Activated naive CD8-positive, alpha-beta T cell treated with anti-CD3 and anti-CD28 coated beads for 36 hours (primary cell): Measurements from ENCODE around the gene AMD1. TPM values are rescaled to one million over a fixed set of nuclear protein-coding genes. Genes with fewer than 3 reads are reported as not detected.
A peak's percentile ranks its signal among the peaks of the same experiment; 100 is the strongest.
"Not testable (repeated sequence)": the region's sequence is repeated elsewhere in the genome, so short reads cannot be mapped to it uniquely, and the experiment has no call there.

ENCODE experiments used
- DNase-seq: peaks from one replicate; pipeline ENCODE4 v3.0.0; 2021
- H3K27ac Mint-ChIP-seq: one replicate; pipeline ENCODE4 v1.8.0; 2022; ENCODE audit warnings: mild to moderate bottlenecking, moderate library complexity, mixed read lengths
- H3K27me3 Mint-ChIP-seq: one replicate; pipeline ENCODE4 v1.8.0; 2022; ENCODE audit warnings: mild to moderate bottlenecking, mixed read lengths
- H3K36me3 Mint-ChIP-seq: one replicate; pipeline ENCODE4 v1.8.0; 2021; ENCODE audit warnings: mild to moderate bottlenecking, mixed read lengths
- H3K4me1 Mint-ChIP-seq: one replicate; pipeline ENCODE4 v1.8.0; 2021; ENCODE audit warnings: mixed read lengths
- H3K4me3 Mint-ChIP-seq: one replicate; pipeline ENCODE4 v1.8.0; 2022; ENCODE audit warnings: mild to moderate bottlenecking, moderate library complexity, mixed read lengths
- H3K9me3 Mint-ChIP-seq: one replicate; pipeline ENCODE4 v1.8.0; 2022; ENCODE audit warnings: mixed read lengths
- total RNA-seq, 2 experiments: library from RNA; stranded (reverse); gene quantifications; one replicate each; pipeline ENCODE4 v1.2.3, GENCODE V29; 2021

The AMD1 gene
- total RNA-seq = 100 to 1,000 TPM; 113 to 117 TPM

DNA sequence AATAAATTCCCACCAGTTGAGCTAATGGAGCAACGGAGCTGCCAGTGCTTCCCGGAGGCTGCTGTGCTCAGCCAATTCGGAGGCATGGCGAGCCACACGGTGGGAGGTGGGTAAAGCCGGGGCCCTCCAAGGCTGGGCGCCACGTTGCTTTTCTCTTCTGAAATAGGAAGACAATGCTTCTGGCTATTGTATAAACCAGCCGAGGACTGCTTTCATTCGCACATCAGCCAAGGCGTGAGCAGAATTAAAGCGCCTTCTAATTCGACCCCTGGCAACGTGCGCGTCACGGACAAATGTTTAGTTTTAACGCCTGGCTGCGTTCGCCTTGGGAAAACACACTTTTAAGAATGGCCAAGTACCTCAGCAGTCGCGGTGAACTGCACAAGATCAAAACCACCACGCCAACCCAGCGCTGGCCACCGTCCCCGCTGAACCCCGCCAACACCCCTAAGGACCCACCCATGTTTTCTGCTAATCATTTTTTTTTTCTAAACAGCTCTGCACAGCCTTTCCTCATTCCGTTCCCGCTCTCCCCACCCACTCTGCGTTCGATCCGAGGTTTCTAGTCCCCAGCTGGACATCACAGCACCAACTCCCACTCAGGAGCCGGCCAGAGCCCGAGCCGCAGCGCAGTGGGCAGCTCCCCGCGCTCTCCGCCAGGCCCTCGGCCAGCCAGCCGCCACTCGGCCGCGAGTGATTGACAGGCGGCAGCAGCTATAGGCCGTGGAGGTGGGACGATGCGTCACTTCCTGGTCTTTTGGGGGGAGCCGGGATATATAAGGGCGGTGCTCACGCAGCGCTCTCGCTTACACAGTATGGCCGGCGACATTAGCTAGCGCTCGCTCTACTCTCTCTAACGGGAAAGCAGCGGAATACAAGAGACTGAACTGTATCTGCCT is at the start of gene AMD1:
Gene AMD1 (plus strand): TSS at position 805 of the 899 bp plus-strand sequence. CDS start 321 bp downstream, outside the sequence.
- Mint-ChIP-seq H3K36me3 (peaks cover 23% of the 10 kb centered on the region), H3K4me1 (peaks cover 22% of the 10 kb centered on the region), H3K27me3 (peaks cover 6% of the 10 kb centered on the region), H3K27ac (peak within 1 kb of the TSS; percentile 98), H3K9me3 (no peaks in the 10 kb centered on the region), H3K4me3 (peak within 1 kb of the TSS; percentile 96)
- peak; percentile 93 for DNase-seq

DNA sequence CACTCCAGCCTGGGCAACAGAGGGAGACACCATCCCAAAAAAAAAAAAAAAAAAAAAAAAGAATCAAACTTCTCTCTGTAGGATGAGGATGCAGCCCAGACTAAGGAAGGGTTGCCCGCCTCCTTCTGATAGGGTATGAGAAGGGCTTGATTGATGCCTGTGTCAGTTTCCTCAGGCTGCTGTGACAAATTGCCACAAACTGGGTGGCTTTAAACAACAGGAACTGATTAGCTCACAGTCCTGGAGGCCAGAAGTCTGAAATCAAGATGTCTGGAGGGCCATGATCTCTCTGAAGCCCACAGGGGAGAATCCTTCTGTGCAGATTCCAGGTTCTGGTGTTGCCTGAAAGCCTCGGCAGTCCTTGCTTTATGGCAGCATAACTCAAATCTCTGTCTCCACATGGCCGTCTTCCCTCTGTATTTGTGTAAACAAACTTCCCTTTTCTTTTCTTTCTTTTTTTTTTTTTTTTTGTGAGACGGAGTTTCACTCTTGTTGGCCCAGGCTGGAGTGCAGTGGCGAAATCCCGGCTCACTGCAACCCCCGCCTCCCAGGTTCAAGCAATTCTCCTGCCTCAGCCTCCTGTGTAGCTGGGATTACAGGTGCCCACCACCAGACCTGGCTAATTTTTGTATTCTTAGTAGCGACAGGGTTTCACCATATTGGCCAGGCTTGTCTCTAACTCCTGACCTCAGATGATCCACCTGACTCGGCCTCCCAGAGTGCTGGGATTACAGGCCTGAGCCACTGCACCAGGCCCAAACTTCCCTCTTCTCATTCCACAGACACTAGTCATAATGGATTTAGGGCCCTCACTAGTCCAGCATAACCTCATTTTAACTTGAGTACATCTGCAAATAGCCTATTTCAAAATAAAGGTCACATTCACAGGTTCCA is 48.1 kb upstream of the AMD1 start:
- Mint-ChIP-seq H3K4me1 (peaks cover 6% of the 10 kb centered on the region), H3K9me3 (no peaks in the 10 kb centered on the region), H3K27me3 (peaks cover 4% of the 10 kb centered on the region), H3K27ac (no peak overlapping the region), H3K4me3 (no peak overlapping the region), H3K36me3 (no peaks in the 10 kb centered on the region)
- DNase-seq = no peak

DNA sequence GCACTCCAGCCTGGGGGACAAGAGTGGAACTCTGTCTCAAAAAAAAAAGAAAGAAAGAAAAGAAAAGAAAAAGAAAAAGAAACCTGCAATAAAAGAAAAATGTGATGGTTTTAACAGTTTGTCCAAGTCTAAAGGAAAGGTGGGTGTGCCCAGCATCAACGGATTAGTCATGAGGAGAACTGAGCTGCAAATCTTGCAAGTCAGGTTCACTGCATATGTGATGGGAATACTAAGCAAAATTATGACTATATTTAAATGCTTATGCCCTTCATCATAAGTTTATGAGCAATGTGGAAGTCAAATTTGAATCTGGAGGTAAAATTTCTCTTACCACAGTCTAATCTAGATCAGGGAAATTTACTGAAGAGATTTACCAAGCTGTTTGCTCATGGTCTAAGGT is 46.2 kb upstream of the AMD1 start:
- Mint-ChIP-seq H3K9me3 (no peaks in the 10 kb centered on the region), H3K4me1 (no peaks in the 10 kb centered on the region), H3K4me3 (no peak overlapping the region), H3K36me3 (no peaks in the 10 kb centered on the region), H3K27ac (no peak overlapping the region), H3K27me3 (peaks cover 4% of the 10 kb centered on the region)
- DNase-seq = no peak

DNA sequence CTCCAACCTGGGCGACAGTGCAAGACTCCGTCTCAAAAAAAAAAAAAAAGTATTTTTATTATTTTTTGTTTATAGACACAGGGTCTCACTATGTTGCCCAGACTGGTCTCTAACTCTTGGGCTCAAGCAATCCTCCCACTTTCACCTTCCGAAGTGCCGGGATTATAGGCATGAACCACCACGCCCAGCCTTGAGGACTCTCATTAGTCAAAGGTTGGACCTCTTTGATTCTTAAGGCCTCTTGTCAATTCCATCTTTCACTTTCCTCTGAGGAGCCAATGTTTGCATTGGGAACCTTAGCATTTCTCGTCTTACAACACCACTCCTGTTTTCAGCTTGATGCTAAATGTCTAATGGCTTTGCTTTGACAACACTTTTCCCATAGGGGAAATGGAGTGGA is 43.2 kb upstream of the AMD1 start:
- no peak overlapping the region for H3K27ac Mint-ChIP-seq
- no peaks in the 10 kb centered on the region for H3K4me1 Mint-ChIP-seq
- no peak overlapping the region for H3K4me3 Mint-ChIP-seq
- H3K36me3 Mint-ChIP-seq = no peaks in the 10 kb centered on the region
- DNase-seq = no peak
- H3K27me3 Mint-ChIP-seq = no peaks in the 10 kb centered on the region
- no peaks in the 10 kb centered on the region for H3K9me3 Mint-ChIP-seq

DNA sequence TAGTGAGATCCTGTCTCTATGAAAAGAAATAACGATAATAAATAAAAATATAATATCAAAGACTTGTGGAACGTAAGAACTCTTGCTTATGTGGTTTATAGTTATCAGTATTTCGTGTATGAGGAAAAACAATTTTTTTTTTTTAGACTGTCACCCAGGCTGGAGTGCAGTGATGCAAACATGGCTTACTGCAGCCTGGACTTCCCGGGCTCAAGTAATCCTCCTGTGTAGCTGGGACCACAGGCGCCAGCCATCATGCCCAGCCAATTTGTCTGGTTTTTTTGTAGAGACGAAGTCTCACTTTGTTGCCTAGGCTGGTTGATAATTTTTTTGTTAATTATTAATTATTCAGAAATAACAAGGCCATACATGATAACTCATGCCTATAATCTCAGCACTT is 40.8 kb upstream of the AMD1 start:
- Mint-ChIP-seq H3K36me3 (no peaks in the 10 kb centered on the region), H3K4me1 (no peaks in the 10 kb centered on the region), H3K27ac (no peak overlapping the region), H3K27me3 (no peaks in the 10 kb centered on the region), H3K9me3 (no peaks in the 10 kb centered on the region), H3K4me3 (no peak overlapping the region)
- DNase-seq = no peak

DNA sequence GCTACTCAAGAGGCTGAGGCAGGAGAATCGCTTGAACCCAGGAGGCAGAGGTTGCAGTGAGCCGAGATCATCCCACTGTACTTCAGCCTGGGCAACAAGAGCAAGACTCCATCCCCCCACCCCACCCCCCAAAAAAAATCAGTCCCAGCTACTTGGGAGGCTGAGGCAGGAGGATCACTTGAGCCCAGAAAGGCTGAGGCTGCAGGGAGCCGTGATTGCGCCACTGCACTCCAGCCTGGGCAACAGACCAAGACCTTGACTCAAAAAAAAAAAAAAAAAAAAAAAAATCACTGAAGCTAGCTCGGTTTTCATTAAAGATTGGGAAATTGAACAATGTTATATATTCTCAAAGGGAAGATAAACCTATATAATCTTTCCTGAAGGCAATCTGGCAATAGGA is 38.8 kb upstream of the AMD1 start:
- H3K36me3 Mint-ChIP-seq, H3K4me1 Mint-ChIP-seq, H3K9me3 Mint-ChIP-seq, H3K27ac Mint-ChIP-seq, DNase-seq, H3K4me3 Mint-ChIP-seq, H3K27me3 Mint-ChIP-seq: not testable (repeated sequence)

DNA sequence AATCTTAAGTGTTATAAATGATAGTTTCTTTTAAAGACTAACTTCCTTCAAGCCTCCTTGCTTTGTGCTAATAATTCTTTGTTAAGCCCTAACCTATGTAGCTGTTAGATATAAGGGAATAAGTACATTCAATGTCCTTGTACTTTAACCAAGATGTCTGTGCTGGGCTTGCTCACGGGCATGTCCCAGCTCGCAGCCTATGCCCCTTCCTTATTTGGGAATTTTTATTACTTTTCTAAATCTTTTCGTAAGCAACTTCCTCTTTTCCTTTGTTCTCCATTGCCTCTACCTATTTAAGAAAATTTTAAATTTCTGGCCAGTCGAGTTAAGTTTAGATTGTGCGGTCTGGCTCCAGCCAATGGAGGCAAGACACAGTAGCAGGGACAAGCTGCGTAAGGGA is 33.3 kb upstream of the AMD1 start:
- Mint-ChIP-seq H3K27ac (no peak overlapping the region), H3K4me3 (no peak overlapping the region), H3K36me3 (no peaks in the 10 kb centered on the region), H3K4me1 (no peaks in the 10 kb centered on the region), H3K27me3 (no peaks in the 10 kb centered on the region), H3K9me3 (no peaks in the 10 kb centered on the region)
- DNase-seq = no peak

DNA sequence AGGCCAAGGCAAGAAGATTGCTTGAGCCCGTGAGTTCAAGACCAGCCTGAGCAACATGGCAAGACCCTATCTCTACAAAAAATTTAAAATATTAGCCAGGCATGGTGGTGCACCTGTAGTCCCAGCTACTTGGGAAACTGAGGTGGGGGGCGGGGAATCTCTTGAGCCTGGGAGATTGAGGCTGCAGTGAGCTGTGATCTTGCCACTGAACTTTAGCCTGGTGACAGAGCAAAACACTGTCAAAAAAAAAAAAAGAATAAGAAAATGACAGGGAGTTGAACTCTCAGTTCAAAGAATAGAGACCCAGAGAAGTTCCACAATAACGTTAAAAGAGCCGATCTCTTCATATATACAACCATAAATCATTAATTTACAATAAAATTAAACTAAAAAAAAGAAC is 24.8 kb upstream of the AMD1 start:
- no peak for DNase-seq
- Mint-ChIP-seq H3K27me3 (no peaks in the 10 kb centered on the region), H3K9me3 (no peaks in the 10 kb centered on the region), H3K27ac (no peak overlapping the region), H3K4me3 (no peak overlapping the region), H3K4me1 (no peaks in the 10 kb centered on the region), H3K36me3 (no peaks in the 10 kb centered on the region)

DNA sequence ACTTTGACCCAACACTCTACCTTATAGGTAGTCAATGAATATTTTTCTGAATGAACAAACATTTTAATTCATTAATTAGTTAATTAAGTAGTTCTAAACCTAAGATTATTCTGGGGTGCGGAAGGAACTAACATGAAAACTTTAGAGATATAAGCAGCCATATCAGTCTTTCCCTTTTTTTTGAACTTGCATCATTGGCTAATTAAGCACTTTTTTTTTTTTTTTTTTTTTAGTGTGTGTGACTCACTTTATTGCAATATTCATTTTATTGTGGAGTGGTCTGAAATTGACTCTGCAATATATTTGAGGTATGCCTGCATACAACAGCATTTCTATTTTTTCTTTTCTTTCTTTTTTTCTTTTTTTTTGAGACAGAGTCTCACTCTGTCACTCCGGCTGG is 21.8 kb upstream of the AMD1 start:
- no peaks in the 10 kb centered on the region for H3K4me1 Mint-ChIP-seq
- no peaks in the 10 kb centered on the region for H3K36me3 Mint-ChIP-seq
- no peak overlapping the region for H3K27ac Mint-ChIP-seq
- H3K4me3 Mint-ChIP-seq = no peak overlapping the region
- no peaks in the 10 kb centered on the region for H3K9me3 Mint-ChIP-seq
- DNase-seq = no peak
- H3K27me3 Mint-ChIP-seq = no peaks in the 10 kb centered on the region

DNA sequence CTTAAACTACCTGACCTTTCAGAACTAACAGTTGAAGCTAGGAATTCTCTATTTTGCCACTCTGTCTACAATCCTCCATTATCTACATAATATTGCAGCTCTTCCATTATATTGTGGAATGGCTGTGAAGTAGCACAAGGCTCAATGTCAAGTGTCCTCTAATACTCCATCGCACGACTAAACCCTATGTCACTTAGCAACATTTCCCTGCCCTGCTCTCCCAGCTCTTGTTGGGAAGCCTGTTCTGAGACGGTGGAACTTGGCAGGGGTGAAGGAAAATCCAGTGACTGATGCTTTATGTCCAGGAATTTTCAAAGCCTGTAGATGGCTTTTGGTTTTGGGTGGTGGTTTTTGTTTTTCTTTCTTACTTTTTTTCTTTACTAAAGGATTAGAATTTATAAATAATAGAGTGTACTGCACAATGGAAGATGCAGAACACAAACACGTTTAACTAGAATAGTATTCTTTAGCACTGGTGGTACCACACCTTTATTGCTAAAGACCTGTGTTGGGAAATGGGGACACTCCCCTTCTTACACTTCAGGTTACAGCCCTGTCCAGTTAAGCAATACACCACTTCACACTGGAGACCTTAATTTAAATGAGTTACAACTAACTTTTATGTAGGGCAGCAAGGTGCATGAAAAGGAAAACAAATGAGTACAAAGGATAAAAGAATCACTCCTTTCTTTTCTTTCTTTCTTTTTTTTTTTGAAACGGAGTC is 20.7 kb upstream of the AMD1 start:
- no peaks in the 10 kb centered on the region for H3K4me1 Mint-ChIP-seq

DNA sequence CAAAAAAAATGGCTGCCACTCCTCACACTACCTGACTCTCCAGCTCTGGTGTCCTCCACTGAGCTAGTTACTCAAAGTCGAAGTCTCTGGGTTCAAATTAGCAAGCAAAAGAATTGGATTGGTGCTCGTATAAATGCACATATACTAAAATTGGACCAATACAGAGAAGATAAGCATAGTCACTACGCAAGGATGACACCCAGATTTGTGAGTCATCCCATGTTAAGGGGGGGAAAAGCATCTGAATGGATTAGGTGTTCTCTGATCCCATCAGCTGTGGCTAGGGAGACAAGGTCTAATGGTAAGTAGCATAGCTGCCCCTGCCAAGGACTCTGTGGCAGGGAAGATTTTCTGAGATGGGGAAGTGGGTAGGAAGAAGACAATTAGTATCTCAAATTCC is 18.3 kb upstream of the AMD1 start:
- H3K4me3 Mint-ChIP-seq = no peak overlapping the region
- H3K27ac Mint-ChIP-seq = no peak overlapping the region
- no peak for DNase-seq
- H3K36me3 Mint-ChIP-seq = no peaks in the 10 kb centered on the region
- peaks cover 9% of the 10 kb centered on the region for H3K4me1 Mint-ChIP-seq
- no peaks in the 10 kb centered on the region for H3K27me3 Mint-ChIP-seq
- no peaks in the 10 kb centered on the region for H3K9me3 Mint-ChIP-seq

More for the DNA sequence above, 20.7 kb upstream of the AMD1 start:
- no peak for DNase-seq
- Mint-ChIP-seq H3K27me3 (no peaks in the 10 kb centered on the region), H3K9me3 (no peaks in the 10 kb centered on the region), H3K36me3 (no peaks in the 10 kb centered on the region), H3K4me3 (no peak overlapping the region), H3K27ac (no peak overlapping the region)

DNA sequence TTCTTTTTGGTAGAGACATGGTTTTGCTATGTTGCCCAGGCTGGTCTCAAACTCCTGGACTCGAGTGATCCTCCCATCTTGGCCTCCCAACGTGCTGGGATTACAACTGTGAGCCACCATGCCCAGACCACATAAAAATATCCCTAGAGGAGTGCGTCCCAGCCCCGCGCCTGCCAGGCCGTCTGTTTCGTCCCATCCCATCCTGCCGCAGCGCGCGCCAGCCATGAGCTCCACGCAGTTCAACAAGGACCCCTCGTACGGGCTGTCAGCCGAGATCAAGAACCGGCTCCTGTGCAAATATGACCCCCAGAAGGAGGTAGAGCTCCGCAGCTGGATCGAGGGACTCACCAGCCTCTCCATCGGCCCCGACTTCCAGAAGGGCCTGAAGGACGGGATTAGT is 16.6 kb upstream of the AMD1 start:
- Mint-ChIP-seq H3K36me3 (no peaks in the 10 kb centered on the region), H3K9me3 (no peaks in the 10 kb centered on the region), H3K4me3 (no peak overlapping the region), H3K27ac (no peak overlapping the region), H3K4me1 (peaks cover 9% of the 10 kb centered on the region), H3K27me3 (no peaks in the 10 kb centered on the region)
- no peak for DNase-seq

DNA sequence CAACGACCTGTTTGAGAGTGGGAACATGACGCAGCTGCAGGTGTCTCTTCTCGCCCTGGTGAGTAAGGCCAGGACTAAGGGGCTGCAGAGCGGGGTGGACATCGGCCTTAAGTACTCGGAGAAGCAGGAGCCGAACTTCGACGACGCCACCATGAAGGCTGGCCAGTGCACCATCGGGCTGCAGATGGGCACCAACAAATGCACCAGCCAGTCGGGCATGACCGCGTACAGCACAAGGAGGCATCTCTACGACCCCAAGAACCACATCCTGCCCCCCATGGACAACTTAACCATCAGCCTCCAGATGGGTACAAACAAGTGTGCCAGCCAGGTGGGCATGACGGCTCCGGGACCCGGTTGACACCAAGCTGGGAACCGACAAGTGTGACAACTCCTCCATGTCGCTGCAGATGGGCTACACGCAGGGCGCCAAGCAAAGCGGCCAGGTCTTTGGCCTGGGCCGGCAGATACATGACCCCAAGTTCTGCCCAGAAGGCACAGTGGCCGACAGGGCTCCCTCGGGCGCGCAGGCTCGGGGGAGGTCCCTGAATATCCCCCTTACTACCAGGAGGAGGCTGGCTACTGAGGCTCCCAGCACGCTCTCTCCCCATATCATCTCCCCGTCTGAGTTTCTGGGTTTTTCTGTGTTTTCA is 15.9 kb upstream of the AMD1 start:
- Mint-ChIP-seq H3K27ac (peak overlapping the region; percentile 52), H3K4me1 (peaks cover 9% of the 10 kb centered on the region), H3K9me3 (no peaks in the 10 kb centered on the region), H3K27me3 (no peaks in the 10 kb centered on the region), H3K36me3 (no peaks in the 10 kb centered on the region), H3K4me3 (no peak overlapping the region)
- DNase-seq = no peak

DNA sequence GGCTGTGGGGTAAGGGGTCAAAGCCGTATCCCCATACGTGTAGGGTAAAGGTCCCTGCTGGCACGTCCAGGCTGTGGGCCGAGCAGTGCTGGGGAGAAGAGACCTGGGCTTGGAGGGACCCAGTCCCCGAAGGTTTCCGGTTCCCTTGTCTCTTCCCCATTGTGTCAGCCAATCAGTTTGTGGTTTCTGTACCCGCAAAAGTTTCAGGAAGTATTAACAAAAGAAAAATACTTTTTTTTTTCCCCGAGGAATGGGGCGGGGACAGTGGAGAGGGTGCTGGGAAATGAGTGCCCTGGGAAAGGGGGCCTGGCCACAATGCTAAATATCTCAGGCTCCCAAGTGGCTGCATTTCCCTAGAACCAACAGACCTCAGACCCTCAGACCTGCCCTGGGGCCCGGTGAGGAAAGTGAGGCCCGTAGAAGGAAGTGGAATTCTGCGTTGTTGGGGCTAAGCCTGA is 15.2 kb upstream of the AMD1 start:
- peak overlapping the region; percentile 52 for H3K27ac Mint-ChIP-seq

More for the DNA sequence above, 15.2 kb upstream of the AMD1 start:
- Mint-ChIP-seq H3K27me3 (no peaks in the 10 kb centered on the region), H3K4me1 (peaks cover 9% of the 10 kb centered on the region), H3K36me3 (no peaks in the 10 kb centered on the region), H3K9me3 (no peaks in the 10 kb centered on the region), H3K4me3 (no peak overlapping the region)
- DNase-seq = no peak
